Adrenal gland (tissue), 5 donors: Measurements from ENCODE around the gene STX3.

Experiments used
- POLR2A ChIP-seq, 2 donors: fragments of 450-650 bp; IDR thresholded peaks; one replicate each; pipeline ENCODE4 v1.6.1; 2017; ENCODE audit warnings: antibody characterized with exemption in 2 of 2, mild to moderate bottlenecking in 2 of 2, moderate library complexity in 1 of 2
- TF ChIP-seq, protein P1 (sequence below), 6 experiments: fragments of 450-650 bp in 4 of 6; fragments of 200-600 bp in 2 of 6; sonication (generic) in 1 of 6; IDR thresholded peaks; 1 replicate in 5 of 6; 2 replicates in 1 of 6; pipeline versions ENCODE4 v1.5.1 to v1.8.0; 2016 to 2021; ENCODE audit warnings: antibody characterized with exemption in 6 of 6, mild to moderate bottlenecking in 2 of 6, moderate library complexity in 1 of 6
- donor health status: DM: no; HTN: no; CAD: no.

DNA sequence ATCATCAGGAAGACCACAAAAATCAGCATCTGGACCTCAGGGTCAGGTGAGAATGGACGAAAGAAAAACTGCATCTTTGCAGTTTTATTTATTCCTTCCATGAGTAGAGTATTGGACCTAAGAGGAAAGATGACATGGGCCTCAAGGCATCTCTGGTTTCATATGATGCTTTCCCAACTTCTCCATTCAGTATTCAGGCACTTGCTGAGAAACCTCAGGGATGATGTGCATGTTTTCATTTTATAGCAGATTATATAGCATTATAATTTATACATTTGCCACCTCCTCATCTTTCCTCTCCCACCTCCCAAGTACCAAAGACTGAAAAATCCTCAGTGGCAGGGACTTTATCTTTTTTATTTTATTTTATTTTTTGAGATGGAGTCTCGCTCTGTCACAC lies 41.4 kb upstream of the STX3 start, which contains the start of gene OR10V1:
- TF ChIP-seq, protein P1, sequence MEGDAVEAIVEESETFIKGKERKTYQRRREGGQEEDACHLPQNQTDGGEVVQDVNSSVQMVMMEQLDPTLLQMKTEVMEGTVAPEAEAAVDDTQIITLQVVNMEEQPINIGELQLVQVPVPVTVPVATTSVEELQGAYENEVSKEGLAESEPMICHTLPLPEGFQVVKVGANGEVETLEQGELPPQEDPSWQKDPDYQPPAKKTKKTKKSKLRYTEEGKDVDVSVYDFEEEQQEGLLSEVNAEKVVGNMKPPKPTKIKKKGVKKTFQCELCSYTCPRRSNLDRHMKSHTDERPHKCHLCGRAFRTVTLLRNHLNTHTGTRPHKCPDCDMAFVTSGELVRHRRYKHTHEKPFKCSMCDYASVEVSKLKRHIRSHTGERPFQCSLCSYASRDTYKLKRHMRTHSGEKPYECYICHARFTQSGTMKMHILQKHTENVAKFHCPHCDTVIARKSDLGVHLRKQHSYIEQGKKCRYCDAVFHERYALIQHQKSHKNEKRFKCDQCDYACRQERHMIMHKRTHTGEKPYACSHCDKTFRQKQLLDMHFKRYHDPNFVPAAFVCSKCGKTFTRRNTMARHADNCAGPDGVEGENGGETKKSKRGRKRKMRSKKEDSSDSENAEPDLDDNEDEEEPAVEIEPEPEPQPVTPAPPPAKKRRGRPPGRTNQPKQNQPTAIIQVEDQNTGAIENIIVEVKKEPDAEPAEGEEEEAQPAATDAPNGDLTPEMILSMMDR (IDR thresholded peaks at IDR 0.05) = no peak
- TF ChIP-seq POLR2A (IDR thresholded peaks at IDR 0.05) = no peak
